Effector CD8-positive, alpha-beta T cell (primary cell): ENCODE measurements around the gene ADAMTS17.

Experiments used
- DNase-seq: peaks from one replicate; lab custom pipeline; 2025; lab: John Stamatoyannopoulos, UW

Gene ADAMTS17

GRCh38 chr15:100108846-100109245, 232.9 kb downstream of the ADAMTS17 start:
- DNase-seq = no peak

- DNase-seq = no peak
Measured at GRCh38 chr15:100108346-100108745, 233.4 kb downstream of the ADAMTS17 start.

- no peak for DNase-seq
Measured at GRCh38 chr15:100107606-100108225, 234.1 kb downstream of the ADAMTS17 start.

GRCh38 chr15:100107151-100107550, 234.6 kb downstream of the ADAMTS17 start:
- DNase-seq = no peak

- no peak for DNase-seq
Measured at GRCh38 chr15:100106732-100107131, 235.0 kb downstream of the ADAMTS17 start.

GRCh38 chr15:100105101-100105500, 236.7 kb downstream of the ADAMTS17 start:
- no peak for DNase-seq

GRCh38 chr15:100104245-100104644, 237.5 kb downstream of the ADAMTS17 start:
- no peak for DNase-seq

- no peak for DNase-seq
Measured at GRCh38 chr15:100103828-100104227, 237.9 kb downstream of the ADAMTS17 start.

- DNase-seq = no peak
Measured at GRCh38 chr15:100101426-100102089, 240.2 kb downstream of the ADAMTS17 start.

- no peak for DNase-seq
Measured at GRCh38 chr15:100100926-100101325, 240.8 kb downstream of the ADAMTS17 start.

GRCh38 chr15:100099976-100100375, 241.8 kb downstream of the ADAMTS17 start:
- no peak for DNase-seq

- DNase-seq = no peak
Measured at GRCh38 chr15:100098705-100099104, 243.1 kb downstream of the ADAMTS17 start.

GRCh38 chr15:100097342-100098127, 244.2 kb downstream of the ADAMTS17 start:
- no peak for DNase-seq

- DNase-seq = no peak
Measured at GRCh38 chr15:100096700-100097099, 245.1 kb downstream of the ADAMTS17 start.

GRCh38 chr15:100096248-100096600, 245.6 kb downstream of the ADAMTS17 start:
- no peak for DNase-seq

GRCh38 chr15:100095541-100096247, 246.1 kb downstream of the ADAMTS17 start:
- DNase-seq = no peak

- DNase-seq = no peak
Measured at GRCh38 chr15:100094127-100094510, 247.7 kb downstream of the ADAMTS17 start.

GRCh38 chr15:100093211-100094126, 248.3 kb downstream of the ADAMTS17 start:
- DNase-seq = no peak

- no peak for DNase-seq
Measured at GRCh38 chr15:100092034-100092433, 249.7 kb downstream of the ADAMTS17 start.

- DNase-seq = no peak
Measured at GRCh38 chr15:100090411-100090810, 251.4 kb downstream of the ADAMTS17 start.
